H9 (cell line): ENCODE measurements around the gene ACBD7. TPM values are rescaled to one million over a fixed set of nuclear protein-coding genes. Genes with fewer than 3 reads are reported as not detected.

ENCODE experiments used
- DNase-seq: peaks from one replicate; pipeline ENCODE4 v3.0.0-alpha.2; 2017
- H2AFZ ChIP-seq: one replicate; pipeline ENCODE4 v1.6.1; 2013; ENCODE audit warnings: mild to moderate bottlenecking, low read length, control low read depth, moderate library complexity
- H2AK5ac ChIP-seq: 2 replicates; pipeline ENCODE4 v1.6.1; 2013; ENCODE audit warnings: low read length, control low read depth, mixed read lengths; ENCODE audit not compliant: insufficient read length
- H2BK120ac ChIP-seq: one replicate; pipeline ENCODE4 v1.6.1; 2013; ENCODE audit warnings: low read depth, mild to moderate bottlenecking, low read length, control low read depth, inconsistent platforms; ENCODE audit not compliant: poor library complexity, severe bottlenecking
- H2BK12ac ChIP-seq: 2 replicates; pipeline ENCODE4 v1.6.1; 2013; ENCODE audit warnings: low read length, control low read depth, mixed read lengths, low read depth; ENCODE audit not compliant: insufficient read length
- H2BK15ac ChIP-seq: 2 replicates; pipeline ENCODE4 v1.6.1; 2013; ENCODE audit warnings: low read depth, low read length, control low read depth
- H2BK20ac ChIP-seq: one replicate; pipeline ENCODE4 v1.6.1; 2013; ENCODE audit warnings: low read depth, mild to moderate bottlenecking, low read length, control low read depth, inconsistent platforms; ENCODE audit not compliant: poor library complexity, severe bottlenecking
- H2BK5ac ChIP-seq: 2 replicates; pipeline ENCODE4 v1.6.1; 2013; ENCODE audit warnings: low read length, control low read depth, mixed read lengths; ENCODE audit not compliant: insufficient read length
- H3K14ac ChIP-seq: 2 replicates; pipeline ENCODE4 v1.6.1; 2013; ENCODE audit warnings: low read length, control low read depth; ENCODE audit not compliant: insufficient read depth
- H3K18ac ChIP-seq: 2 replicates; pipeline ENCODE4 v1.6.1; 2013; ENCODE audit warnings: low read depth, mild to moderate bottlenecking, mixed read lengths, low read length, control low read depth; ENCODE audit not compliant: insufficient read length
- H3K23ac ChIP-seq: 2 replicates; pipeline ENCODE4 v1.6.1; 2013; ENCODE audit warnings: low read length, control low read depth, mixed read lengths, low read depth; ENCODE audit not compliant: insufficient read length
- H3K23me2 ChIP-seq: 2 replicates; pipeline ENCODE4 v1.6.1; 2013; ENCODE audit warnings: low read depth, mild to moderate bottlenecking, mixed read lengths, low read length, control low read depth; ENCODE audit not compliant: insufficient read length, poor library complexity, severe bottlenecking
- H3K27ac ChIP-seq: 2 replicates; pipeline ENCODE4 v1.5.1; 2013; ENCODE audit warnings: low read length, control low read depth, mixed read lengths, low read depth; ENCODE audit not compliant: insufficient read length
- H3K27me3 ChIP-seq: 2 replicates; pipeline ENCODE4 v1.6.1; 2013; ENCODE audit warnings: low read length, control low read depth, inconsistent platforms; ENCODE audit not compliant: insufficient read depth
- H3K4ac ChIP-seq: 2 replicates; pipeline ENCODE4 v1.6.1; 2013; ENCODE audit warnings: low read depth, mild to moderate bottlenecking, control low read depth, inconsistent platforms, low read length, moderate library complexity
- H3K4me1 ChIP-seq: 2 replicates; pipeline ENCODE4 v1.6.1; 2013; ENCODE audit warnings: low read length, control low read depth, inconsistent platforms; ENCODE audit not compliant: insufficient read depth
- H3K4me2 ChIP-seq: 2 replicates; pipeline ENCODE4 v1.6.1; 2013; ENCODE audit warnings: low read length, control low read depth, mixed read lengths; ENCODE audit not compliant: insufficient read length, insufficient read depth
- H3K56ac ChIP-seq: 2 replicates; pipeline ENCODE4 v1.6.1; 2013; ENCODE audit warnings: low read depth, mild to moderate bottlenecking, mixed read lengths, low read length, control low read depth; ENCODE audit not compliant: insufficient read length
- H3K79me1 ChIP-seq: 2 replicates; pipeline ENCODE4 v1.6.1; 2013; ENCODE audit warnings: low read depth, mild to moderate bottlenecking, moderate library complexity, low read length, control low read depth, inconsistent platforms; ENCODE audit not compliant: insufficient read depth, poor library complexity, severe bottlenecking
- H3K79me2 ChIP-seq: 2 replicates; pipeline ENCODE4 v1.6.1; 2013; ENCODE audit warnings: low read length, control low read depth, inconsistent platforms; ENCODE audit not compliant: insufficient read depth
- H3K9ac ChIP-seq: 2 replicates; pipeline ENCODE4 v1.6.1; 2013; ENCODE audit warnings: low read length, control low read depth, mixed read lengths; ENCODE audit not compliant: insufficient read length; ENCODE audit errors: extremely low read depth
- H3K9me3 ChIP-seq: one replicate; pipeline ENCODE4 v1.6.1; 2013; ENCODE audit warnings: low read depth, low read length, inconsistent platforms; ENCODE audit not compliant: control insufficient read depth
- H3T11ph ChIP-seq: one replicate; pipeline ENCODE4 v1.6.1; 2013; ENCODE audit warnings: mild to moderate bottlenecking, low read length, control low read depth, inconsistent platforms
- H4K20me1 ChIP-seq: one replicate; pipeline ENCODE4 v1.6.1; 2013; ENCODE audit not compliant: control insufficient read depth, insufficient read length, insufficient read depth
- H4K5ac ChIP-seq: 2 replicates; pipeline ENCODE4 v1.6.1; 2013; ENCODE audit warnings: low read depth, mild to moderate bottlenecking, mixed read lengths, low read length, control low read depth; ENCODE audit not compliant: insufficient read length
- H4K8ac ChIP-seq: replicated peaks from 2 replicates; pipeline ENCODE4 v1.6.1; 2013; ENCODE audit warnings: low read length, control low read depth, mixed read lengths, low read depth; ENCODE audit not compliant: insufficient read length
- H4K91ac ChIP-seq: 2 replicates; pipeline ENCODE4 v1.6.1; 2013; ENCODE audit warnings: low read depth, mild to moderate bottlenecking, moderate library complexity, mixed read lengths, low read length, control low read depth; ENCODE audit not compliant: insufficient read length
- H3K27ac Mint-ChIP-seq, 3 experiments: 2 replicates in 2 of 3; 3 replicates in 1 of 3; pipeline ENCODE4 v1.8.0; 2020 to 2021; ENCODE audit warnings: mixed read lengths in 3 of 3, mild to moderate bottlenecking in 1 of 3, moderate library complexity in 1 of 3
- H3K27me3 Mint-ChIP-seq: 2 replicates; pipeline ENCODE4 v1.8.0; 2021; ENCODE audit warnings: low read depth, mild to moderate bottlenecking, moderate library complexity, mixed read lengths
- H3K36me3 Mint-ChIP-seq, 3 experiments: 2 replicates in 2 of 3; 3 replicates in 1 of 3; pipeline ENCODE4 v1.8.0; 2020 to 2021; ENCODE audit warnings: low read depth in 3 of 3, mixed read lengths in 3 of 3; ENCODE audit not compliant: insufficient read depth in 1 of 3
- H3K4me1 Mint-ChIP-seq, 2 experiments: 2 replicates each; pipeline ENCODE4 v1.8.0; 2020; ENCODE audit warnings: mixed read lengths in 2 of 2
- H3K4me3 Mint-ChIP-seq, 2 experiments: 2 replicates in 1 of 2; 3 replicates in 1 of 2; pipeline ENCODE4 v1.8.0; 2020 to 2021; ENCODE audit warnings: mild to moderate bottlenecking in 2 of 2, mixed read lengths in 2 of 2, moderate library complexity in 1 of 2
- H3K9me3 Mint-ChIP-seq, 2 experiments: 2 replicates in 1 of 2; 3 replicates in 1 of 2; pipeline ENCODE4 v1.8.0; 2020; ENCODE audit warnings: mild to moderate bottlenecking in 2 of 2, mixed read lengths in 2 of 2, moderate library complexity in 1 of 2
- CTCF ChIP-seq: fragments of 200-600 bp; sonication (generic); conservative IDR thresholded peaks from 3 replicates; pipeline ENCODE4 v1.8.0; 2021; ENCODE audit warnings: antibody characterized with exemption, mild to moderate bottlenecking
- WGBS: extraction: QIAGEN DNeasy Blood & Tissue Kit; methylation state at CpG from one replicate; pipeline ENCODE4 v1.1.7; 2013; ENCODE audit warnings: missing lambda C conversion rate, low lambda C conversion rate, mixed read lengths; ENCODE audit not compliant: insufficient read length; ENCODE audit errors: extremely low coverage; 5-methylcytosine and 5-hydroxymethylcytosine counted together
- total RNA-seq: library from RNA; stranded (reverse); gene quantifications from 2 replicates; pipeline ENCODE4 v1.2.1, GENCODE V29; 2021

ACBD7 gene
- total RNA-seq, 1 experiment from 2014 or later = 25.0 TPM

GRCh38 chr10:15067154-15067553, 21.4 kb downstream of the ACBD7 start:
- Histone ChIP-seq H2BK5ac (no peak overlapping the region), H3K18ac (no peak overlapping the region), H3K9ac (no peak overlapping the region), H3K79me2 (no peaks in the 10 kb centered on the region), H3K56ac (no peak overlapping the region), H2BK15ac (no peak overlapping the region), H3K79me1 (no peaks in the 10 kb centered on the region), H4K20me1 (no peaks in the 10 kb centered on the region), H3K4ac (no peak overlapping the region), H2AK5ac (no peak overlapping the region), H2BK20ac (no peak overlapping the region), H3K14ac (no peak overlapping the region), H4K91ac (no peak overlapping the region), H4K8ac (no peak overlapping the region), H3K4me1 (no peaks in the 10 kb centered on the region), H3K4me2 (no peak overlapping the region), H2BK120ac (no peak overlapping the region), H3K23me2 (no peaks in the 10 kb centered on the region), H3K27ac (no peak overlapping the region), H3T11ph (no peak overlapping the region), H3K27me3 (no peaks in the 10 kb centered on the region), H4K5ac (no peak overlapping the region), H3K9me3 (peaks cover 9% of the 10 kb centered on the region), H2BK12ac (no peak overlapping the region), H2AFZ (no peak overlapping the region), H3K23ac (no peak overlapping the region)
- no peaks in the 10 kb centered on the region for H3K4me1 Mint-ChIP-seq
- DNase-seq = no peak
- H3K9me3 Mint-ChIP-seq = peaks cover 10 to 11% of the 10 kb centered on the region in 2 experiments
- WGBS = no CpG with 5 or more reads among the region's 5 CpGs
- no peak overlapping the region for H3K4me3 Mint-ChIP-seq
- peaks cover under 1 to 12% (median 2%) of the 10 kb centered on the region in 3 experiments for H3K36me3 Mint-ChIP-seq
- H3K27ac Mint-ChIP-seq = no peak overlapping the region
- H3K27me3 Mint-ChIP-seq = peaks cover 2% of the 10 kb centered on the region; the same call in 1 of the 2 replicates
- no peak for TF ChIP-seq CTCF
